H1 (cell line): Measurements from ENCODE around the gene LIN28A. TPM values are rescaled to one million over a fixed set of nuclear protein-coding genes. Genes with fewer than 3 reads are reported as not detected.

Experiments used
- POLR2A ChIP-seq, 2 experiments: IDR thresholded peaks; 1 replicate in 1 of 2; 2 replicates in 1 of 2; pipeline ENCODE4 v1.6.1; 2011; ENCODE audit warnings: low read depth in 2 of 2, low read length in 2 of 2, mild to moderate bottlenecking in 2 of 2; ENCODE audit errors: control extremely low read depth in 1 of 2
- polyA plus RNA-seq, 7 experiments: library from polyadenylated mRNA; depleted of rRNA in 3 of 7; stranded (reverse) in 5 of 7; unstranded in 2 of 7; fragments of >200 nt in 5 of 7; fragments of 200-250 nt in 2 of 7; gene quantifications; 1 replicate in 5 of 7; 2 replicates in 1 of 7; 4 replicates in 1 of 7; pipeline versions ENCODE4 v1.2.1 to v1.2.3, GENCODE V29; 2011 to 2013; ENCODE audit warnings: missing spikeins in 2 of 7, mixed read lengths in 2 of 7
- total RNA-seq: library from RNA; stranded (reverse); fragmentation: NEBNext Ultra II Directional; extraction: Animal tissue kit (Norgen Biotek cat#: 25700); gene quantifications from 2 replicates; pipeline ENCODE4 v1.2.1, GENCODE V29; 2021
- TF ChIP-seq, protein P1 (sequence below): IDR thresholded peaks from 2 replicates; pipeline ENCODE4 v1.6.1; 2012; ENCODE audit warnings: low read length, inconsistent platforms

Gene LIN28A
- total and polyA plus RNA-seq, 2 of the 8 experiments (the other 6 are each of a cell fraction or from before 2014, with no cell fraction given): 403 to 1,486 TPM

DNA sequence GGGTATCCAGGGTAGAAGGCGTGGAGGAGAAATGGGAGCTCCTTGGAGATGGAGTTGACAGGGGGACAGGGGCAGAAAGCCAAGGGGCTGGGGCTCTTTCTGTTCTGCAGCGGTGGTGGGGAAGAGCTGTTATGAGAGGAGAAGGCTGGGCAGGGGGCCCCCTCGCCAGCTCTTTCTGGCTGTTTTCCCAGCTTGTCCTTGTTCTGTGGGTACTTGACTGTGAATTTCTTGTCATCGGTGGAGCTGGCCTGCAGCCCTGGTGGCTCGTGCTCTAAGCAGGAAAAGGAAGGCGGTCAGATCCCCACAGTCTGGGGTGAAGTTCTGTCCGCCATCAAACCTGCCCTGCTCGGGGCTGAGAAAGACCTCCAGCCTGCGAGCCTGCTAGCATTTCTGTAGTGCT lies 45.7 kb upstream of the LIN28A start (continued):
- TF ChIP-seq, protein P1, sequence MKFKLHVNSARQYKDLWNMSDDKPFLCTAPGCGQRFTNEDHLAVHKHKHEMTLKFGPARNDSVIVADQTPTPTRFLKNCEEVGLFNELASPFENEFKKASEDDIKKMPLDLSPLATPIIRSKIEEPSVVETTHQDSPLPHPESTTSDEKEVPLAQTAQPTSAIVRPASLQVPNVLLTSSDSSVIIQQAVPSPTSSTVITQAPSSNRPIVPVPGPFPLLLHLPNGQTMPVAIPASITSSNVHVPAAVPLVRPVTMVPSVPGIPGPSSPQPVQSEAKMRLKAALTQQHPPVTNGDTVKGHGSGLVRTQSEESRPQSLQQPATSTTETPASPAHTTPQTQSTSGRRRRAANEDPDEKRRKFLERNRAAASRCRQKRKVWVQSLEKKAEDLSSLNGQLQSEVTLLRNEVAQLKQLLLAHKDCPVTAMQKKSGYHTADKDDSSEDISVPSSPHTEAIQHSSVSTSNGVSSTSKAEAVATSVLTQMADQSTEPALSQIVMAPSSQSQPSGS: no peak
- TF ChIP-seq POLR2A (IDR thresholded peaks at IDR 0.05; ENCODE audit: control extremely low read depth in 1 of 2, low read depth in 2 of 2, low read length in 2 of 2): no peak
